GM12878 (cell line): ENCODE results near the gene EPHA10. TPM values are rescaled to one million over a fixed set of nuclear protein-coding genes. Genes with fewer than 3 reads are reported as not detected.
A peak's percentile ranks its signal among the peaks of the same experiment; 100 is the strongest.

Experiments
- CHD1 ChIP-seq: IDR thresholded peaks from 2 replicates; pipeline ENCODE4 v1.6.1; 2012; ENCODE audit warnings: low read depth, low read length, improper control_type of control experiment
- CHD4 ChIP-seq: fragments of 200-600 bp; sonication (generic); IDR thresholded peaks from 2 replicates; pipeline ENCODE4 v1.6.1; 2016; ENCODE audit warnings: mild to moderate bottlenecking
- EGR1 ChIP-seq, 2 experiments: IDR thresholded peaks; 1 replicate in 1 of 2; 2 replicates in 1 of 2; pipeline ENCODE4 v1.6.1; 2011 to 2012; ENCODE audit warnings: low read depth in 2 of 2, low read length in 2 of 2, borderline replicate concordance in 1 of 2, mild to moderate bottlenecking in 1 of 2, moderate library complexity in 1 of 2
- HDAC2 ChIP-seq: fragments of 200-600 bp; sonication (generic); IDR thresholded peaks from 2 replicates; pipeline ENCODE4 v1.6.1; 2017
- IKZF2 ChIP-seq, 2 experiments: fragments of 450-650 bp; IDR thresholded peaks; 2 replicates each; pipeline ENCODE4 v1.6.1; 2017; ENCODE audit warnings: mild to moderate bottlenecking in 2 of 2, moderate library complexity in 2 of 2
- JUNB ChIP-seq: IDR thresholded peaks from 2 replicates; pipeline ENCODE4 v1.6.1; 2016; ENCODE audit warnings: antibody characterized with exemption, mild to moderate bottlenecking
- JUND ChIP-seq: IDR thresholded peaks from 2 replicates; pipeline ENCODE4 v1.6.1; 2012; ENCODE audit warnings: low read depth, mild to moderate bottlenecking, low read length, improper control_type of control experiment, moderate library complexity
- LARP7 ChIP-seq: fragments of 450-650 bp; IDR thresholded peaks from 2 replicates; pipeline ENCODE4 v1.6.1; 2017; ENCODE audit warnings: mild to moderate bottlenecking
- MTA3 ChIP-seq: IDR thresholded peaks from 2 replicates; pipeline ENCODE4 v1.6.1; 2012; ENCODE audit warnings: low read length, inconsistent platforms, borderline replicate concordance
- NBN ChIP-seq: fragments of 450-650 bp; IDR thresholded peaks from 2 replicates; pipeline ENCODE4 v1.6.1; 2016
- NFXL1 ChIP-seq: fragments of 450-650 bp; IDR thresholded peaks from 2 replicates; pipeline ENCODE4 v1.6.1; 2017; ENCODE audit warnings: antibody characterized with exemption, mild to moderate bottlenecking, borderline replicate concordance
- PAX5 ChIP-seq: IDR thresholded peaks from 2 replicates; pipeline ENCODE4 v1.6.1; 2011; ENCODE audit warnings: low read depth, low read length, borderline replicate concordance
- POU2F2 ChIP-seq: IDR thresholded peaks from 3 replicates; pipeline ENCODE4 v1.6.1; 2011; ENCODE audit warnings: low read depth, mild to moderate bottlenecking, low read length, borderline replicate concordance
- RFX5 ChIP-seq: IDR thresholded peaks from 2 replicates; pipeline ENCODE4 v1.6.1; 2011; ENCODE audit warnings: low read depth, low read length, improper control_type of control experiment
- SP1 ChIP-seq: IDR thresholded peaks from one replicate; pipeline ENCODE4 v1.6.1; 2011; ENCODE audit warnings: low read depth, low read length
- TBL1XR1 ChIP-seq: IDR thresholded peaks from 2 replicates; pipeline ENCODE4 v1.6.1; 2012; ENCODE audit warnings: low read depth, low read length, improper control_type of control experiment
- YBX1 ChIP-seq: fragments of 450-650 bp; IDR thresholded peaks from 2 replicates; pipeline ENCODE4 v1.6.1; 2016; ENCODE audit warnings: antibody characterized with exemption
- ZNF207 ChIP-seq: fragments of 450-650 bp; IDR thresholded peaks from 2 replicates; pipeline ENCODE4 v1.6.1; 2014; ENCODE audit warnings: antibody characterized with exemption, mild to moderate bottlenecking, borderline replicate concordance
- ZNF24 ChIP-seq: fragments of 450-650 bp; IDR thresholded peaks from 2 replicates; pipeline ENCODE4 v1.6.1; 2017; ENCODE audit warnings: antibody characterized with exemption, mild to moderate bottlenecking
- polyA plus RNA-seq, 11 experiments: library from polyadenylated mRNA; depleted of rRNA in 4 of 11; unstranded in 6 of 11; stranded (reverse) in 5 of 11; fragments of >200 nt; fragmentation: Nextera tagmentation in 4 of 11; fragmentation: Illumina TruSeq in 1 of 11; extraction: Ambion mirVana in 4 of 11; extraction: Trizol in 1 of 11; gene quantifications; 1 replicate in 1 of 11; 2 replicates in 10 of 11; pipeline versions ENCODE4 v1.2.1 to v1.2.3, GENCODE V29; 2011 to 2016; ENCODE audit warnings: inconsistent platforms in 2 of 11, missing spikeins in 2 of 11, low read depth in 1 of 11
- total RNA-seq, 4 experiments: library from RNA; depleted of rRNA in 3 of 4; stranded (reverse); fragments of >200 nt in 3 of 4; fragmentation: Illumina TruSeq in 1 of 4; extraction: Trizol in 1 of 4; gene quantifications; 2 replicates each; pipeline versions ENCODE4 v1.2.1 to v1.2.3, GENCODE V29; 2013 to 2021
- TF ChIP-seq, protein P1 (sequence below): IDR thresholded peaks from 2 replicates; pipeline ENCODE4 v1.6.1; 2011; ENCODE audit warnings: low read depth, low read length, improper control_type of control experiment, borderline replicate concordance
- TF ChIP-seq, protein P2 (sequence below): IDR thresholded peaks from 2 replicates; pipeline ENCODE4 v1.6.1; 2012; ENCODE audit warnings: improper control_type of control experiment, low read depth, low read length; ENCODE audit not compliant: insufficient replicate concordance
- TF ChIP-seq, protein P3 (sequence below), 3 experiments: IDR thresholded peaks in 2 of 3; conservative IDR thresholded peaks in 1 of 3; 2 replicates each; pipeline ENCODE4 v1.5.1; 2011; ENCODE audit warnings: low read depth in 3 of 3, low read length in 3 of 3, mild to moderate bottlenecking in 3 of 3, control low read depth in 2 of 3, moderate library complexity in 2 of 3, inconsistent platforms in 1 of 3, mixed read lengths in 1 of 3; ENCODE audit not compliant: control insufficient read depth in 2 of 3, insufficient read depth in 1 of 3; ENCODE audit errors: extremely low read depth in 1 of 3
- TF ChIP-seq, protein P4 (sequence below): IDR thresholded peaks from 2 replicates; pipeline ENCODE4 v1.6.1; 2011; ENCODE audit warnings: mild to moderate bottlenecking, low read depth, low read length, moderate library complexity; ENCODE audit not compliant: insufficient replicate concordance

The EPHA10 gene
- total and polyA plus RNA-seq, 10 of the 15 experiments (the other 5 are each of a cell fraction or from before 2014, with no cell fraction given): 0.05 to 0.06 TPM; not detected in 8

DNA sequence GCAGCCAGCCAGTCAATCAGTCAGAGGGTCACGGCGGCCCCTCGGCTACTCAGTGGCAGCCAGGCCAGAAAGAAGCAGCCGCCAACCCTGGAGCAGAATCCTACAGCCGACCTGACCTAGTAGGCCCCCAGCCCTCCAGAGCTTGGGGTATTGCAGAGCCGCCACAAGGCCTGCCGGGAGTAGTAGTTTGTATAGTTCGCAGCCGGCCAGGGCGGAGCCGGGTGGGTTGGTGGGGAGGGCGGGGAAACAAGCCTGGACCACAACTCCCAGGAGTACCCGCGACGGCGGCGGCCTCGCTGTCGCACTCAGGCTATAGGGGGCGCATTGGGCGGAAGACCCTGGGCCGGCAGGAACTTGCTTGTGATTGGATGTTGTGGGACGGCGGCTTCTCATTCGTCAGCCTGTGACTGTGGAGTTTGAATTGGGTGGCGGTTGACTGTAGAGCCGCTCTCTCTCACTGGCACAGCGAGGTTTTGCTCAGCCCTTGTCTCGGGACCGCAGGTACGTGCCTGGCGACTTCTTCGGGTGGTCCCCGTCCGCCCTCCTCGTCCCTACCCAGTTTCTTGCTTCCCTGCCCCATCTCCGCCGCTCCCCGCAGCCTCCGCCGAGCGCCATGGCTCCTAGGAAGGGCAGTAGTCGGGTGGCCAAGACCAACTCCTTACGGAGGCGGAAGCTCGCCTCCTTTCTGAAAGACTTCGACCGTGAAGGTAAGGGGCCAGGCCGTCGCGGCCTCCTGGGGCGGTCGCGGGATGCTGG lies 72.7 kb downstream of the EPHA10 start, which contains the start of gene CDCA8 (continued):
- TF ChIP-seq MTA3 (no peak), HDAC2 (0 out of 2 replicates have a peak, but pooled peaks have one; percentile 95), LARP7 (peak; percentile 64; the same call in 1 of the 2 replicates), YBX1 (no peak), TBL1XR1 (no peak), RFX5 (peak; percentile 70), PAX5 (0 out of 2 replicates have a peak, but pooled peaks have one; percentile 49), NBN (no peak), POU2F2 (0 out of 3 replicates have a peak, but pooled peaks have one; percentile 36), NFXL1 (no peak), EGR1 (IDR thresholded peaks at IDR 0.05; ENCODE audit: borderline replicate concordance in 1 of 2, low read depth in 2 of 2, low read length in 2 of 2) (no peak), CHD4 (no peak), IKZF2 (IDR thresholded peaks at IDR 0.05) (no peak), SP1 (peak; percentile 91), ZNF24 (no peak), JUNB (no peak), ZNF207 (no peak), JUND (no peak), CHD1 (no peak)
- TF ChIP-seq, protein P1, sequence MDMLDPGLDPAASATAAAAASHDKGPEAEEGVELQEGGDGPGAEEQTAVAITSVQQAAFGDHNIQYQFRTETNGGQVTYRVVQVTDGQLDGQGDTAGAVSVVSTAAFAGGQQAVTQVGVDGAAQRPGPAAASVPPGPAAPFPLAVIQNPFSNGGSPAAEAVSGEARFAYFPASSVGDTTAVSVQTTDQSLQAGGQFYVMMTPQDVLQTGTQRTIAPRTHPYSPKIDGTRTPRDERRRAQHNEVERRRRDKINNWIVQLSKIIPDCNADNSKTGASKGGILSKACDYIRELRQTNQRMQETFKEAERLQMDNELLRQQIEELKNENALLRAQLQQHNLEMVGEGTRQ: no peak
- TF ChIP-seq, protein P2, sequence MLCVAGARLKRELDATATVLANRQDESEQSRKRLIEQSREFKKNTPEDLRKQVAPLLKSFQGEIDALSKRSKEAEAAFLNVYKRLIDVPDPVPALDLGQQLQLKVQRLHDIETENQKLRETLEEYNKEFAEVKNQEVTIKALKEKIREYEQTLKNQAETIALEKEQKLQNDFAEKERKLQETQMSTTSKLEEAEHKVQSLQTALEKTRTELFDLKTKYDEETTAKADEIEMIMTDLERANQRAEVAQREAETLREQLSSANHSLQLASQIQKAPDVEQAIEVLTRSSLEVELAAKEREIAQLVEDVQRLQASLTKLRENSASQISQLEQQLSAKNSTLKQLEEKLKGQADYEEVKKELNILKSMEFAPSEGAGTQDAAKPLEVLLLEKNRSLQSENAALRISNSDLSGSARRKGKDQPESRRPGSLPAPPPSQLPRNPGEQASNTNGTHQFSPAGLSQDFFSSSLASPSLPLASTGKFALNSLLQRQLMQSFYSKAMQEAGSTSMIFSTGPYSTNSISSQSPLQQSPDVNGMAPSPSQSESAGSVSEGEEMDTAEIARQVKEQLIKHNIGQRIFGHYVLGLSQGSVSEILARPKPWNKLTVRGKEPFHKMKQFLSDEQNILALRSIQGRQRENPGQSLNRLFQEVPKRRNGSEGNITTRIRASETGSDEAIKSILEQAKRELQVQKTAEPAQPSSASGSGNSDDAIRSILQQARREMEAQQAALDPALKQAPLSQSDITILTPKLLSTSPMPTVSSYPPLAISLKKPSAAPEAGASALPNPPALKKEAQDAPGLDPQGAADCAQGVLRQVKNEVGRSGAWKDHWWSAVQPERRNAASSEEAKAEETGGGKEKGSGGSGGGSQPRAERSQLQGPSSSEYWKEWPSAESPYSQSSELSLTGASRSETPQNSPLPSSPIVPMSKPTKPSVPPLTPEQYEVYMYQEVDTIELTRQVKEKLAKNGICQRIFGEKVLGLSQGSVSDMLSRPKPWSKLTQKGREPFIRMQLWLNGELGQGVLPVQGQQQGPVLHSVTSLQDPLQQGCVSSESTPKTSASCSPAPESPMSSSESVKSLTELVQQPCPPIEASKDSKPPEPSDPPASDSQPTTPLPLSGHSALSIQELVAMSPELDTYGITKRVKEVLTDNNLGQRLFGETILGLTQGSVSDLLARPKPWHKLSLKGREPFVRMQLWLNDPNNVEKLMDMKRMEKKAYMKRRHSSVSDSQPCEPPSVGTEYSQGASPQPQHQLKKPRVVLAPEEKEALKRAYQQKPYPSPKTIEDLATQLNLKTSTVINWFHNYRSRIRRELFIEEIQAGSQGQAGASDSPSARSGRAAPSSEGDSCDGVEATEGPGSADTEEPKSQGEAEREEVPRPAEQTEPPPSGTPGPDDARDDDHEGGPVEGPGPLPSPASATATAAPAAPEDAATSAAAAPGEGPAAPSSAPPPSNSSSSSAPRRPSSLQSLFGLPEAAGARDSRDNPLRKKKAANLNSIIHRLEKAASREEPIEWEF: no peak
- TF ChIP-seq, protein P3, sequence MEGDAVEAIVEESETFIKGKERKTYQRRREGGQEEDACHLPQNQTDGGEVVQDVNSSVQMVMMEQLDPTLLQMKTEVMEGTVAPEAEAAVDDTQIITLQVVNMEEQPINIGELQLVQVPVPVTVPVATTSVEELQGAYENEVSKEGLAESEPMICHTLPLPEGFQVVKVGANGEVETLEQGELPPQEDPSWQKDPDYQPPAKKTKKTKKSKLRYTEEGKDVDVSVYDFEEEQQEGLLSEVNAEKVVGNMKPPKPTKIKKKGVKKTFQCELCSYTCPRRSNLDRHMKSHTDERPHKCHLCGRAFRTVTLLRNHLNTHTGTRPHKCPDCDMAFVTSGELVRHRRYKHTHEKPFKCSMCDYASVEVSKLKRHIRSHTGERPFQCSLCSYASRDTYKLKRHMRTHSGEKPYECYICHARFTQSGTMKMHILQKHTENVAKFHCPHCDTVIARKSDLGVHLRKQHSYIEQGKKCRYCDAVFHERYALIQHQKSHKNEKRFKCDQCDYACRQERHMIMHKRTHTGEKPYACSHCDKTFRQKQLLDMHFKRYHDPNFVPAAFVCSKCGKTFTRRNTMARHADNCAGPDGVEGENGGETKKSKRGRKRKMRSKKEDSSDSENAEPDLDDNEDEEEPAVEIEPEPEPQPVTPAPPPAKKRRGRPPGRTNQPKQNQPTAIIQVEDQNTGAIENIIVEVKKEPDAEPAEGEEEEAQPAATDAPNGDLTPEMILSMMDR (IDR thresholded peaks at IDR 0.05 in 2 of 3, conservative IDR thresholded peaks at IDR 0.05 in 1 of 3; ENCODE audit: control insufficient read depth in 2 of 3, extremely low read depth in 1 of 3, insufficient read depth in 1 of 3, low read depth in 3 of 3, low read length in 3 of 3): peak; percentile 70 to 72 (median 71)
- TF ChIP-seq, protein P4, sequence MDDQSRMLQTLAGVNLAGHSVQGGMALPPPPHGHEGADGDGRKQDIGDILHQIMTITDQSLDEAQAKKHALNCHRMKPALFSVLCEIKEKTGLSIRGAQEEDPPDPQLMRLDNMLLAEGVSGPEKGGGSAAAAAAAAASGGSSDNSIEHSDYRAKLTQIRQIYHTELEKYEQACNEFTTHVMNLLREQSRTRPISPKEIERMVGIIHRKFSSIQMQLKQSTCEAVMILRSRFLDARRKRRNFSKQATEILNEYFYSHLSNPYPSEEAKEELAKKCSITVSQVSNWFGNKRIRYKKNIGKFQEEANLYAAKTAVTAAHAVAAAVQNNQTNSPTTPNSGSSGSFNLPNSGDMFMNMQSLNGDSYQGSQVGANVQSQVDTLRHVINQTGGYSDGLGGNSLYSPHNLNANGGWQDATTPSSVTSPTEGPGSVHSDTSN: no peak
